HFFc6 (cell line): ENCODE results near the gene SPZ1. TPM values are rescaled to one million over a fixed set of nuclear protein-coding genes. Genes with fewer than 3 reads are reported as not detected.
"Not testable (repeated sequence)": the region's sequence is repeated elsewhere in the genome, so short reads cannot be mapped to it uniquely, and the experiment has no call there.

Experiments
- DNase-seq: peaks from one replicate; pipeline ENCODE4 v3.0.0-alpha.2; 2018
- H3K27ac Mint-ChIP-seq: 2 replicates; pipeline ENCODE4 v1.8.0; 2020; ENCODE audit warnings: mild to moderate bottlenecking, mixed read lengths
- H3K27me3 Mint-ChIP-seq: 2 replicates; pipeline ENCODE4 v1.8.0; 2021; ENCODE audit warnings: mild to moderate bottlenecking, moderate library complexity, mixed read lengths; ENCODE audit not compliant: insufficient read depth
- H3K36me3 Mint-ChIP-seq: 2 replicates; pipeline ENCODE4 v1.8.0; 2021; ENCODE audit warnings: low read depth, mixed read lengths
- H3K4me1 Mint-ChIP-seq: 2 replicates; pipeline ENCODE4 v1.8.0; 2020; ENCODE audit warnings: low read depth, mixed read lengths
- H3K4me3 Mint-ChIP-seq: 2 replicates; pipeline ENCODE4 v1.8.0; 2020; ENCODE audit warnings: mild to moderate bottlenecking, moderate library complexity, mixed read lengths
- H3K9me3 Mint-ChIP-seq: 2 replicates; pipeline ENCODE4 v1.8.0; 2020; ENCODE audit warnings: mild to moderate bottlenecking, mixed read lengths
- CTCF ChIP-seq: fragments of 200-600 bp; sonication (generic); IDR thresholded peaks from 2 replicates; pipeline ENCODE4 v1.5.0; 2021; ENCODE audit warnings: antibody characterized with exemption, mild to moderate bottlenecking
- total RNA-seq, 6 experiments: library from RNA; stranded (reverse); fragmentation: NEBNext Ultra II Directional; extraction: Animal tissue kit (Norgen Biotek cat#: 25700); gene quantifications; 2 replicates in 1 of 6; 3 replicates in 5 of 6; pipeline ENCODE4 v1.2.3, GENCODE V29; 2021

SPZ1 gene
- total RNA-seq, 6 experiments from 2014 or later = not detected

- no peak for DNase-seq
- H3K4me3 Mint-ChIP-seq = no peak overlapping the region
- H3K9me3 Mint-ChIP-seq = no peaks in the 10 kb centered on the region; the same call in 1 of the 2 replicates
- TF ChIP-seq CTCF = no peak
- H3K27me3 Mint-ChIP-seq = peaks cover 6% of the 10 kb centered on the region
- no peaks in the 10 kb centered on the region for H3K4me1 Mint-ChIP-seq
- no peak overlapping the region for H3K27ac Mint-ChIP-seq
- no peaks in the 10 kb centered on the region for H3K36me3 Mint-ChIP-seq
Measured at GRCh38 chr5:80299601-80300000, 20.2 kb upstream of the SPZ1 start.

GRCh38 chr5:80300125-80300524 lies 19.7 kb upstream of the SPZ1 start:
- Mint-ChIP-seq H3K27ac (no peak overlapping the region), H3K27me3 (peaks cover 4% of the 10 kb centered on the region), H3K4me1 (no peaks in the 10 kb centered on the region), H3K9me3 (no peaks in the 10 kb centered on the region; the same call in 1 of the 2 replicates), H3K4me3 (no peak overlapping the region), H3K36me3 (no peaks in the 10 kb centered on the region)
- DNase-seq = no peak
- no peak for TF ChIP-seq CTCF

GRCh38 chr5:80300796-80301195 lies 19.0 kb upstream of the SPZ1 start:
- H3K36me3 Mint-ChIP-seq, DNase-seq, H3K27ac Mint-ChIP-seq, H3K4me1 Mint-ChIP-seq, H3K4me3 Mint-ChIP-seq, H3K9me3 Mint-ChIP-seq, H3K27me3 Mint-ChIP-seq: not testable (repeated sequence)

- H3K9me3 Mint-ChIP-seq, DNase-seq, H3K27ac Mint-ChIP-seq, H3K4me1 Mint-ChIP-seq, H3K36me3 Mint-ChIP-seq, H3K4me3 Mint-ChIP-seq, H3K27me3 Mint-ChIP-seq: not testable (repeated sequence)
Measured at GRCh38 chr5:80301342-80301741, 18.5 kb upstream of the SPZ1 start.

- H3K4me1 Mint-ChIP-seq = no peaks in the 10 kb centered on the region
- H3K36me3 Mint-ChIP-seq = no peaks in the 10 kb centered on the region
- H3K27me3 Mint-ChIP-seq = peaks cover 7% of the 10 kb centered on the region
- no peak overlapping the region for H3K27ac Mint-ChIP-seq
- H3K9me3 Mint-ChIP-seq = no peaks in the 10 kb centered on the region; the same call in 1 of the 2 replicates
- no peak for TF ChIP-seq CTCF
- DNase-seq = no peak
- no peak overlapping the region for H3K4me3 Mint-ChIP-seq
Measured at GRCh38 chr5:80302636-80303035, 17.2 kb upstream of the SPZ1 start.

GRCh38 chr5:80308526-80308925 lies 11.3 kb upstream of the SPZ1 start:
- no peaks in the 10 kb centered on the region for H3K4me1 Mint-ChIP-seq
- H3K36me3 Mint-ChIP-seq = peaks cover 5% of the 10 kb centered on the region; the same call in 1 of the 2 replicates
- H3K27me3 Mint-ChIP-seq = peaks cover 6% of the 10 kb centered on the region
- no peak overlapping the region for H3K27ac Mint-ChIP-seq
- peaks cover 8% of the 10 kb centered on the region for H3K9me3 Mint-ChIP-seq
- TF ChIP-seq CTCF = no peak
- no peak for DNase-seq
- H3K4me3 Mint-ChIP-seq = no peak overlapping the region
